ENCODE data around the gene TUBA4B.
"Not testable (repeated sequence)": the region's sequence is repeated elsewhere in the genome, so short reads cannot be mapped to it uniquely, and the experiment has no call there.

TUBA4B gene

DNA sequence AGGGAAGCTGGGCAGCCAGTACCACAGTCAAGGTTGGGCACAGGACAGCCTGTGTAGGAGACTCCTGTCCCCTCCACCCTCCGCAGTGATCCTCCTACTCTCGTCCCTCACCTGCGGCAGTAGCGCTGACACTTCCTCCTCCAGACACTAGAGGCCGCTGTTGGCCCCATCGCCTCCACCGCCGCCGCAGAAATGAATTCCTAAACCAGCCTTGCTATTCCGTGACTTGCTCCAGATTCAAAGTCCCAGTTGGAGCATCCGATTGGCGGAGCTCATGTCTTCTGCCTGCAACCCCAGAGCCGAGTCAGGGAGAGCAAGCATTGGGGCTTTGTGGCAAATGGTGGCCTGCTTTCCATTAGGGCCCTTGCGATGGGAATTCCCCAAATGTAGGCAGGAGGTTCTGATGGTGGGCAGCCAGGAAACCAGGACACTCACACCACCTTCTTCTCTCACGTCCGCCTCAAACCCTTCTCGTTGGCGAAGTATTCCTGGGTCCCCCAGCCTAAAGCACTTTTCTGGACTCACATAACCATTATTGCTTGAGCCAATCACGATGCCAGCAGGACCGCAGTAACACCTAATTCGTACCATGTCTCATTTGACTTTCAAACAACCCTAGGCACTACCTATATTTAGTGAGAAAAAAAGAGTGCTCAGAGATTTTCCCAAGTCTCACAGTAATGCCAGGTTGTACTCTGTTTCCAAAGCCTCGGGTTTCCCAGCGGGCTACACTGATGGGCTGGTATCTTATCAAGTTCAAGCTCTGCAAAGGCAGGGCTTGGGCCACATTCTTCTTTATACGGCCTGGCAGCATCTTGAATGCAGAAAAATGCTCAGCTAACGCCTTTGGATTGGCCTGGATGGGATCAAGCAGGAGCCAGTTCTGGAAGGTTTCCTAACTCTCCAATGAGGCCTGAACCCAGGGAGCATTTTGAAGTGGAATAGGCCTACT is 24.9 kb downstream of the TUBA4B start:
- DNase-seq, result peak; percentile 68

GRCh38 chr2:219278655-219279150 is 25.7 kb downstream of the TUBA4B start:
- no peak for DNase-seq

- DNase-seq, result peak; percentile 91
These were observed 26.3 kb downstream of the TUBA4B start, which contains the start of gene DNAJB2 for GRCh38 chr2:219279151-219279915. DNAJB2 (plus strand) TSS chr2:219279366; CDS start chr2:219279834, 468 bp downstream.

GRCh38 chr2:219279916-219280516 is 27.0 kb downstream of the TUBA4B start:
- DNase-seq, result no peak

DNA sequence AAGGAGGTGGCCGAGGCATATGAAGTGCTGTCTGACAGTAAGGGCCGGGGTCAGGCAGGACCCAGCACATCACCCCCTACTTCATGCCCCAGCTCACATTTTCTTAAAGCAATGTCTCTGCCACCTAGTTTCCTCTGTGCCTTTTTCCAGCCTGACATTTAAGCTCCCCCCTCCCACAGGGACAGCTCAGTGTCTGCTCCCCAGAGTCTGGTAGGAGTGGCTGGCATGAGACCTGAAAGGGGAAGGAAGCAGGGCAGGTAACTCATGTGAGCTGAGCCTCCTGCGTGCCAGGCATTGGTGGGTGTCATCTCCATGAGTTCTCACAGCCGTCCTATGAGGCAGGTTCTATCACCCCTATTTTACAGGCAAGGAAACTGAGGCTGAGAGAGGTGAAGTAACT is 27.6 kb downstream of the TUBA4B start:
- DNase-seq, result no peak

GRCh38 chr2:219281588-219281987 is 28.5 kb downstream of the TUBA4B start:
- DNase-seq, result no peak

- DNase-seq, result no peak
These were observed 29.3 kb downstream of the TUBA4B start for GRCh38 chr2:219282375-219282774.

GRCh38 chr2:219282943-219283581 is 30.0 kb downstream of the TUBA4B start:
- DNase-seq, result no peak

DNA sequence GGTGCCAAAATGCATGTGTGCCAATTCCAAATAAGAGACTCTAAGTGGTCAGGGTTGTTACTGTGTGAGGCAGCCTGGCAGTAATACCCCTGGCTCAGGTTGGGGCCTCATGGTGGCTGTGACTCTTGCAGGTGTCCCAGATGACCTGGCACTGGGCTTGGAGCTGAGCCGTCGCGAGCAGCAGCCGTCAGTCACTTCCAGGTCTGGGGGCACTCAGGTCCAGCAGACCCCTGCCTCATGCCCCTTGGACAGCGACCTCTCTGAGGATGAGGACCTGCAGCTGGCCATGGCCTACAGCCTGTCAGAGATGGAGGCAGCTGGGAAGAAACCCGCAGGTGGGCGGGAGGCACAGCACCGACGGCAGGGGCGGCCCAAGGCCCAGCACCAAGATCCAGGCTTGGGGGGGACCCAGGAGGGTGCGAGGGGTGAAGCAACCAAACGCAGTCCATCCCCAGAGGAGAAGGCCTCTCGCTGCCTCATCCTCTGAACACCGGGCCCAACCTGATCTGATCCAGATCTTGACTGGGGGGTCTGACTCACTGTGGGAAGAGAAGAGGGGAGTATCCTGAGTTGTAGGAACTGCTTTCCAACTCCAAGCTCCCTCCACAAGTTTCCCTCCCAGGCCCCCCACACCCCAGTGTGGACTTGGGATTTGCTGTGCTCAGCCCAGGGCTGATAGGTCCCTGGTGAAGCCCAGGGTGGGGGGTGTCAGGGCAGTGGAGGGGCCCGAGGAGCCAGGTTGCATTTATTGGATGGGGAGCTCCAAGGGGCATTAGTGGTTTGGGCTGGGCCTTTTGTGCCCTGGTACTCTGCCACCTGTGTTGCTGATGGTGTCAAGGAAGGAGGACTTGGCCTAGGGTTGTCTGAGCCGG is 31.7 kb downstream of the TUBA4B start:
- DNase-seq, result no peak

DNA sequence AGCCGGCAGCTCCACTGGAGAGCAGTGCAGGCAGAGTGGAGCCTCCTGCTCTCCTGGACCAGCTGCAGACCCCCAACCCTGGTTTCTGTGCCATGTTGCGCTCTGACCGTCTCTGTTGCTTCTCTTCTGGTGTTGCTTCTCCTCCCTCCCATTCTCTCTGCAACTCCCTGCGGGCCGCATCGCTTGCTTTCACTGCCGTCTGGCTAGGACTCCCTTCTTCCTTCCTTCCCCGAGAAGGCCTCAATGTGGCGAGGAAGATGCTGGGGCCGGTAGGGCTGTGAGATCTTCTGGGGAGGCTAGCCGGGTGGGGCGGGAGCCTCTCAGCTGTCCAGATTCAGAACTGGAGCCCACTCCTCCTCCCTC is 32.3 kb downstream of the TUBA4B start:
- DNase-seq, result no peak

DNA sequence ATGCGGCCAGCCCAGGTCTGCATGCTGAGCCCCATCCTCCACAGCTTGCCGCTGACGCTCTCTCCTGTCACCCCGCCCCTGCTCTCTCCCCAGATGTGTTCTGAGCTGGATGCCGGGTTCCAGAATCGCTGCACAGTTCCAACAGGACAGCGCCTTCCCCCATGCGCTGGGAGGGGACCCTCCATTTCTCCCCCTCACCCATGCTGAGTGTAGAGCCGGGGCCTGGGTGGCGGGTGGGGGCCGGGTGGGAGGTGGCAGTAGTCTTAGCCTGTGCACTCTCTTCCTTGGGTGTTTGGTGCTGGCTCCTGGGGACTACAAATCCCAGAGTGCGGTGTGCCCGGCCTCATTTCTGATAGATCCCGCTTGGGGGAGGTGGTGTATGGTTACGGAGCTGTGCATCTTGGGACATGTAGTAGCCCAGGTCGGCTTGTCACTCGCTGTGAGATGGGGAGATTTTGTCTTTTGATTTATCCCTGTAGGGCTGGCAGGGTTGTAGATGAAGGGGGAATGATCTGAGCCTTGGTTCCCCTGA is 32.9 kb downstream of the TUBA4B start:
- DNase-seq, result no peak

GRCh38 chr2:219286436-219287115 is 33.5 kb downstream of the TUBA4B start:
- no peak for DNase-seq

- not testable (repeated sequence) for DNase-seq
These were observed 34.0 kb downstream of the TUBA4B start for GRCh38 chr2:219287116-219287440.

GRCh38 chr2:219287580-219288265 is 34.7 kb downstream of the TUBA4B start:
- no peak for DNase-seq

DNA sequence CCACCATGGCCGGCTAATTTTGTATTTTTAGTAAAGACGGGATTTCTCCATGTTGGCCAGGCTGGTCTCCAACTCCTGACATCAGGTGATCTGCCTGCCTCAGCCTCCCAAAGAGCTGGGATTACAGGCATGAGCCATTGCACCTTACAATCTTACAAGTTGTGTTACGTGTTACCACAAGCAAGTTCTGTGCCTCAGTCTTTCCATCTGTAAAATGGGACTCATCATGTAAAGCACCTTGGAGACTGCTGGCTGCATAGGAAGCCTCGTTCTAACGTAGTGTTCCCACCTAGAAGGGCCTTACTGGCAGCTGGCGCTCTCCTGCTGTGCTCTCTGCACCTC is 36.1 kb downstream of the TUBA4B start:
- no peak for DNase-seq

DNA sequence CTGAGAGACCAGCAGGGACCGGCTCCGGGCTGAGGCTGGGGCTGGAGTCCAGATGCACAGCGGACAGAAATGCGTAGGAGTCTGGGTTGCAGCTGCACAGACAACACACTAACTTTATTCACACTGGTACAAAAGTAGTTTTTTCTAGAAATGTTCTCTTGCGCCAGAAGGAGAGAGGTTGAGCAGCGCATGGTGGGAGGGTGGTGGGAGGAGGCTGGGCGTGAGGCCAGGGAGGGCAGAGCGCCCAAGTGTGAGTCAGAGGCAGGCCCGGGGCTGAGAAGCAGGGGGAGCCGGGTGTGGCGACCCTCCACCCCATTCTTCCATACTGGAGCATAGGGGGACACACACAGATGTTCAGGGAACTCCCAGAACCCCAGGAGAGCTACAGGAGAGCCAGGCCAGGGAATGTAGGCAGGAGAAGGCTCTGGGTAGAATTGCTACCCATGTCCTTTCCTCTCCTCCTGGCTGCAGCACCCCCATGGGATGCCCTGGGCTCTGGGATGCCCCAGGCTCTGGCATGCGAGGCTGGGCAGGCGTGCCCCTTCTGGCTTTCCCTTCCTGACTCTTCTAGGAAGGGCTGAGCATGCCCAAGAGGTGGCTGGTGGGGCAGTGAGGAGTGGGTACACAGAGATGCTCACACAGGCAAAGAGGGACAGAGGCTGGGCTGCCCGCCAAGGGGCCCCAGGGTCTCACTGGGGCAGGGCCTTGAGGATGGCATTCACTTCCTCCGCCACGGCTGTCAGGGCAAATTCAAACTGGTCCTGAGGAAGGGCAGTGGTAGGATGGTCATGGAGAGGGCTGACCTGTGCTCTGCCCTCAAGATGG is 36.7 kb downstream of the TUBA4B start:
- no peak for DNase-seq

DNA sequence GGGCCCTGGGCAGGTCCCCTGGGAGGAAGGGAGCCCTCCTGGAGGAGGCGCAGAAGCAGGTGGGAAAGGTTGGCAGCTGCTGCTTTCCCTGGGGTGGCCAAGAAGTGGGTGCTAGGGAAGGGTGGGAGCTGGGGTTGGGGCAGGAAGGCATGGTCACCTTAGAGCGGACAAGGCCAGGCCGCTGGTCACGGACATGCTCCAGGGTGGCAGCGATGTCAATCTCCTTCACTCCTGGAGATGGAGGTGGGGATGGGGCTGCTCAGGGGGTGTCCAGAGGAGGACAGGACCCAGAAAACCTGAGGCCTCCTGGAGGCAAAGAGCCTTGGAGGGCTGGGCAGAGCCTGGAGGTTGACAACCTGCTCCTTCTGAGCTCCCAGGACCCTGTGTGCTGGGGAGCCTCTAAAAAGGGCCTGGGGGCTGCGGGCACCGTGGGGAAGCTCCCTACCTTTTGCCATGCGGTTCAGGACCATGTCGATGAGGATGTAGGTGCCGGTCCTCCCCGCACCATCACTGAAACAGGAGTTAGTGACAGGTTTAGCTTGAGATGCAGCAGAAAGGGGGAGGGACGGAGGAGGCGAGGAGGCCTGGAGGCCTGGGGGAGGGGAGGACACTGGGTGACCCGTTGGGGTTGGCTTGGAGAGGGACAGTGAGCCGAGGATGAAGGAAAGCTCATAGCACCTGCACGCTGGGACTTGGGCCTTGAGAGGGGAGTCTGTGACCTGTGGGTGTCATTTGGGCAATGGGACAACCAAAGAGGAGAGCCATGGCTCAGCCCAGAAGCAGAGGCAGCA is 37.5 kb downstream of the TUBA4B start:
- no peak for DNase-seq

GRCh38 chr2:219291394-219291793 is 38.4 kb downstream of the TUBA4B start:
- no peak for DNase-seq

Data from SHP77 treated with DMSO at 0.1 percent for 48 hours (cell line).